HFF-Myc (cell line): ENCODE results near the gene ADGRF4.

Source experiments
- DNase-seq: peaks from one replicate; pipeline ENCODE4 v3.0.0-alpha.2; 2011; ENCODE audit warnings: low read depth; ENCODE audit errors: extremely low read depth
- H3K4me3 ChIP-seq: replicated peaks from 2 replicates; pipeline ENCODE4 v1.5.1; 2011; ENCODE audit warnings: low read depth, mild to moderate bottlenecking, control low read depth, low read length
- CTCF ChIP-seq: IDR thresholded peaks from 2 replicates; pipeline ENCODE4 v1.5.1; 2012; ENCODE audit warnings: mild to moderate bottlenecking, low read depth, low read length, control low read depth; ENCODE audit errors: missing control alignments

Gene ADGRF4

GRCh38 chr6:47680724-47681123, 17.7 kb upstream of the ADGRF4 start:
- DNase-seq, result no peak
- no peak for TF ChIP-seq CTCF
- H3K4me3 ChIP-seq, result no peak overlapping the region

- DNase-seq, result no peak
- H3K4me3 ChIP-seq, result no peak overlapping the region
Observed at GRCh38 chr6:47681201-47681990, 17.0 kb upstream of the ADGRF4 start.

GRCh38 chr6:47686411-47686810, 12.0 kb upstream of the ADGRF4 start:
- DNase-seq, result no peak
- no peak for TF ChIP-seq CTCF
- H3K4me3 ChIP-seq, result no peak overlapping the region

More at GRCh38 chr6:47681201-47681990, 17.0 kb upstream of the ADGRF4 start:
- no peak for TF ChIP-seq CTCF

- DNase-seq, result no peak
- no peak overlapping the region for H3K4me3 ChIP-seq
- TF ChIP-seq CTCF, result no peak
Observed at GRCh38 chr6:47687432-47687831, 10.9 kb upstream of the ADGRF4 start.

GRCh38 chr6:47690214-47690613, 8.2 kb upstream of the ADGRF4 start:
- no peak overlapping the region for H3K4me3 ChIP-seq
- DNase-seq, result no peak
- TF ChIP-seq CTCF, result no peak

- H3K4me3 ChIP-seq, result no peak overlapping the region
- TF ChIP-seq CTCF, result no peak
- no peak for DNase-seq
Observed at GRCh38 chr6:47690791-47691190, 7.6 kb upstream of the ADGRF4 start.

GRCh38 chr6:47697925-47698324, 455 bp upstream of the ADGRF4 start:
- no peak for TF ChIP-seq CTCF
- DNase-seq, result no peak

More at GRCh38 chr6:47697925-47698324, 455 bp upstream of the ADGRF4 start:
- no peak overlapping the region for H3K4me3 ChIP-seq
